ENCODE results near the gene KRTAP19-3. TPM values are rescaled to one million over a fixed set of nuclear protein-coding genes. Genes with fewer than 3 reads are reported as not detected.

Gene KRTAP19-3
- total and polyA plus RNA-seq, 9 donors = not detected

Small RNAs within 50 kb of the gene (small RNA-seq; reads per million reads assigned to genes)
- not detected for gene AP000567.1
- gene KRTAP19-10P = not detected
- not detected for gene KRTAP19-11P
- not detected for gene KRTAP19-9P

Other genes with a start within 250 kb of the KRTAP19-3 start
- gene KRTAP24-1, start 209.1 kb downstream of the KRTAP19-3 start, total RNA-seq = not detected
- gene KRTAP24-1, start 209.1 kb downstream of the KRTAP19-3 start, polyA plus RNA-seq = not detected
- gene KRTAP25-1, start 202.5 kb downstream of the KRTAP19-3 start, total RNA-seq = not detected
- gene KRTAP25-1, start 202.5 kb downstream of the KRTAP19-3 start, polyA plus RNA-seq = not detected
- not detected for gene KRTAP26-1, start 171.7 kb downstream of the KRTAP19-3 start, total RNA-seq
- gene KRTAP26-1, start 171.7 kb downstream of the KRTAP19-3 start, polyA plus RNA-seq = not detected
- not detected for gene KRTAP27-1, start 154.3 kb downstream of the KRTAP19-3 start, total RNA-seq
- gene KRTAP27-1, start 154.3 kb downstream of the KRTAP19-3 start, polyA plus RNA-seq = not detected
- gene KRTAP23-1, start 143.4 kb downstream of the KRTAP19-3 start, total RNA-seq = not detected
- gene KRTAP23-1, start 143.4 kb downstream of the KRTAP19-3 start, polyA plus RNA-seq = not detected
- not detected for gene KRTAP13-2, start 119.7 kb downstream of the KRTAP19-3 start, total RNA-seq
- not detected for gene KRTAP13-2, start 119.7 kb downstream of the KRTAP19-3 start, polyA plus RNA-seq
- not detected for gene KRTAP13-1, start 96.0 kb downstream of the KRTAP19-3 start, total RNA-seq
- gene KRTAP13-1, start 96.0 kb downstream of the KRTAP19-3 start, polyA plus RNA-seq = not detected
- not detected for gene KRTAP13-3, start 66.1 kb downstream of the KRTAP19-3 start, total RNA-seq
- not detected for gene KRTAP13-3, start 66.1 kb downstream of the KRTAP19-3 start, polyA plus RNA-seq
- not detected for gene KRTAP13-4, start 61.8 kb downstream of the KRTAP19-3 start, total RNA-seq
- gene KRTAP13-4, start 61.8 kb downstream of the KRTAP19-3 start, polyA plus RNA-seq = not detected
- not detected for gene KRTAP15-1, start 51.7 kb downstream of the KRTAP19-3 start, total RNA-seq
- not detected for gene KRTAP15-1, start 51.7 kb downstream of the KRTAP19-3 start, polyA plus RNA-seq
- gene KRTAP19-1, start 11.6 kb downstream of the KRTAP19-3 start, total RNA-seq = not detected
- not detected for gene KRTAP19-1, start 11.6 kb downstream of the KRTAP19-3 start, polyA plus RNA-seq
- gene KRTAP19-2, start 4.6 kb downstream of the KRTAP19-3 start, total RNA-seq = not detected
- not detected for gene KRTAP19-2, start 4.6 kb downstream of the KRTAP19-3 start, polyA plus RNA-seq
- not detected for gene KRTAP19-4, start 5.2 kb upstream of the KRTAP19-3 start, total RNA-seq
- not detected for gene KRTAP19-4, start 5.2 kb upstream of the KRTAP19-3 start, polyA plus RNA-seq
- gene KRTAP19-5, start 10.1 kb upstream of the KRTAP19-3 start, total RNA-seq = not detected
- gene KRTAP19-5, start 10.1 kb upstream of the KRTAP19-3 start, polyA plus RNA-seq = not detected
- not detected for gene KRTAP19-6, start 49.9 kb upstream of the KRTAP19-3 start, total RNA-seq
- gene KRTAP19-6, start 49.9 kb upstream of the KRTAP19-3 start, polyA plus RNA-seq = not detected
- gene KRTAP19-7, start 69.3 kb upstream of the KRTAP19-3 start, total RNA-seq = not detected
- gene KRTAP19-7, start 69.3 kb upstream of the KRTAP19-3 start, polyA plus RNA-seq = not detected
- gene KRTAP22-2, start 98.4 kb upstream of the KRTAP19-3 start, total RNA-seq = not detected
- not detected for gene KRTAP22-2, start 98.4 kb upstream of the KRTAP19-3 start, polyA plus RNA-seq
- not detected for gene KRTAP6-3, start 100.4 kb upstream of the KRTAP19-3 start, total RNA-seq
- not detected for gene KRTAP6-3, start 100.4 kb upstream of the KRTAP19-3 start, polyA plus RNA-seq
- not detected for gene KRTAP6-2, start 106.9 kb upstream of the KRTAP19-3 start, total RNA-seq
- not detected for gene KRTAP6-2, start 106.9 kb upstream of the KRTAP19-3 start, polyA plus RNA-seq
- not detected for gene KRTAP22-1, start 109.1 kb upstream of the KRTAP19-3 start, total RNA-seq
- gene KRTAP22-1, start 109.1 kb upstream of the KRTAP19-3 start, polyA plus RNA-seq = not detected
- gene KRTAP6-1, start 121.9 kb upstream of the KRTAP19-3 start, total RNA-seq = not detected
- not detected for gene KRTAP6-1, start 121.9 kb upstream of the KRTAP19-3 start, polyA plus RNA-seq
- not detected for gene KRTAP20-1, start 124.4 kb upstream of the KRTAP19-3 start, total RNA-seq
- gene KRTAP20-1, start 124.4 kb upstream of the KRTAP19-3 start, polyA plus RNA-seq = not detected
- gene KRTAP20-4, start 128.6 kb upstream of the KRTAP19-3 start, total RNA-seq = not detected
- not detected for gene KRTAP20-4, start 128.6 kb upstream of the KRTAP19-3 start, polyA plus RNA-seq
- gene KRTAP20-2, start 143.2 kb upstream of the KRTAP19-3 start, total RNA-seq = not detected
- gene KRTAP20-2, start 143.2 kb upstream of the KRTAP19-3 start, polyA plus RNA-seq = not detected
- not detected for gene KRTAP20-3, start 150.9 kb upstream of the KRTAP19-3 start, total RNA-seq
- gene KRTAP20-3, start 150.9 kb upstream of the KRTAP19-3 start, polyA plus RNA-seq = not detected
- gene KRTAP21-3, start 226.8 kb upstream of the KRTAP19-3 start, total RNA-seq = not detected
- not detected for gene KRTAP21-3, start 226.8 kb upstream of the KRTAP19-3 start, polyA plus RNA-seq